Ascending aorta (tissue), 2 donors: ENCODE data around the gene MED15. TPM values are rescaled to one million over a fixed set of nuclear protein-coding genes. Genes with fewer than 3 reads are reported as not detected.

Source experiments
- DNase-seq, 2 donors: peaks; one replicate each; pipeline ENCODE4 v3.0.0-alpha.2; 2019; ENCODE audit warnings: low spot score in 2 of 2
- H3K27ac ChIP-seq, 2 donors: fragments of 200-600 bp; sonication (generic); one replicate each; pipeline ENCODE4 v1.5.1; 2016 to 2017; ENCODE audit warnings: mild to moderate bottlenecking in 1 of 2
- H3K27me3 ChIP-seq: fragments of 200-600 bp; sonication (generic); one replicate; pipeline ENCODE4 v1.5.1; 2017
- H3K36me3 ChIP-seq, 2 donors: fragments of 200-600 bp; sonication (generic); one replicate each; pipeline ENCODE4 v1.5.1; 2016
- H3K4me1 ChIP-seq, 2 donors: fragments of 200-600 bp; sonication (generic); one replicate each; pipeline ENCODE4 v1.5.1; 2016 to 2017; ENCODE audit warnings: mild to moderate bottlenecking in 1 of 2
- H3K4me3 ChIP-seq, 2 donors: fragments of 200-600 bp; sonication (generic); one replicate each; pipeline ENCODE4 v1.5.1; 2016 to 2017; ENCODE audit warnings: mild to moderate bottlenecking in 1 of 2
- H3K9me3 ChIP-seq, 2 donors: fragments of 200-600 bp; sonication (generic); one replicate each; pipeline ENCODE4 v1.5.1; 2016
- CTCF ChIP-seq, 3 experiments: fragments of 200-600 bp in 2 of 3; fragments of 450-650 bp in 1 of 3; sonication (generic) in 2 of 3; IDR thresholded peaks; one replicate each; pipeline ENCODE4 v1.5.1; 2016 to 2019; ENCODE audit warnings: antibody characterized with exemption in 3 of 3, mild to moderate bottlenecking in 1 of 3, moderate library complexity in 1 of 3
- intact Hi-C: fragments of 100-400 bp; cut with DNase I; formaldehyde crosslinking; loops from one replicate; pipeline ENCODE4 v1.15.1; 2023
- total RNA-seq: library from RNA; depleted of rRNA; stranded (reverse); fragments of >200 nt; gene quantifications from one replicate; pipeline ENCODE4 v1.1.0, GENCODE V29; 2016

Gene MED15
- total RNA-seq, 1 donor from 2014 or later: 204 TPM

- TF ChIP-seq CTCF (IDR thresholded peaks at IDR 0.05): no peak
- Histone ChIP-seq H3K27me3 (no peaks in the 10 kb centered on the region), H3K9me3 (no peaks in the 10 kb centered on the region), H3K4me1 (no peaks in the 10 kb centered on the region), H3K36me3 (no peaks in the 10 kb centered on the region), H3K4me3 (no peak overlapping the region), H3K27ac (no peak overlapping the region)
- DNase-seq: no peak
- intact Hi-C loops: no loop called here
These were observed 104.0 kb downstream of the MED15 start for GRCh38 chr22:20611418-20611817.

GRCh38 chr22:20613301-20613700, 105.9 kb downstream of the MED15 start:
- Histone ChIP-seq H3K4me3 (no peak overlapping the region), H3K36me3 (no peaks in the 10 kb centered on the region), H3K27ac (no peak overlapping the region), H3K9me3 (no peaks in the 10 kb centered on the region), H3K27me3 (no peaks in the 10 kb centered on the region), H3K4me1 (no peaks in the 10 kb centered on the region)
- no peak for DNase-seq
- intact Hi-C loops: no loop called here
- TF ChIP-seq CTCF (IDR thresholded peaks at IDR 0.05): no peak

- Histone ChIP-seq H3K27me3 (no peaks in the 10 kb centered on the region), H3K4me3 (no peak overlapping the region), H3K9me3 (no peaks in the 10 kb centered on the region), H3K27ac (no peak overlapping the region), H3K36me3 (no peaks in the 10 kb centered on the region), H3K4me1 (no peaks in the 10 kb centered on the region)
- intact Hi-C loops: no loop called here
- no peak for TF ChIP-seq CTCF (IDR thresholded peaks at IDR 0.05)
- DNase-seq: no peak
These were observed 107.6 kb downstream of the MED15 start for GRCh38 chr22:20615021-20615420.

- H3K4me1 ChIP-seq: no peaks in the 10 kb centered on the region
- no peak overlapping the region for H3K27ac ChIP-seq
- intact Hi-C loops: no loop called here
- no peak overlapping the region for H3K4me3 ChIP-seq
- no peak for TF ChIP-seq CTCF (IDR thresholded peaks at IDR 0.05)
- DNase-seq: no peak
- no peaks in the 10 kb centered on the region for H3K9me3 ChIP-seq
- H3K27me3 ChIP-seq: no peaks in the 10 kb centered on the region
- no peaks in the 10 kb centered on the region for H3K36me3 ChIP-seq
These were observed 108.4 kb downstream of the MED15 start for GRCh38 chr22:20615533-20616450.

GRCh38 chr22:20616451-20617043, 109.1 kb downstream of the MED15 start:
- Histone ChIP-seq H3K4me1 (no peaks in the 10 kb centered on the region), H3K9me3 (no peaks in the 10 kb centered on the region), H3K36me3 (no peaks in the 10 kb centered on the region), H3K27ac (no peak overlapping the region), H3K27me3 (no peaks in the 10 kb centered on the region), H3K4me3 (no peak overlapping the region)
- DNase-seq: no peak
- TF ChIP-seq CTCF (IDR thresholded peaks at IDR 0.05): no peak
- intact Hi-C loops: no loop called here
